ENCODE measurements around the gene NUDT3. TPM values are rescaled to one million over a fixed set of nuclear protein-coding genes. Genes with fewer than 3 reads are reported as not detected.
"Not testable (repeated sequence)": the region's sequence is repeated elsewhere in the genome, so short reads cannot be mapped to it uniquely, and the experiment has no call there.

NUDT3 gene
- total RNA-seq, 1 experiment from 2014 or later = 23.6 TPM

- H3K4me3 Mint-ChIP-seq (ENCODE audit: unreplicated experiment) = no peak overlapping the region
- no peak for TF ChIP-seq CTCF (IDR thresholded peaks at IDR 0.05; ENCODE audit: unreplicated experiment)
- CTCF ChIA-PET = no interaction called here
- H3K4me1 Mint-ChIP-seq (ENCODE audit: insufficient read depth, unreplicated experiment) = no peaks in the 10 kb centered on the region
- DNase-seq (ENCODE audit: unreplicated experiment) = no peak
- POLR2A ChIA-PET = no interaction called here
- no TSS peak for BruUV-seq (replicated peaks)
- peaks cover 7% of the 10 kb centered on the region for H3K36me3 Mint-ChIP-seq (ENCODE audit: insufficient read depth, unreplicated experiment)
- no peak overlapping the region for H3K27ac Mint-ChIP-seq (ENCODE audit: low read depth, unreplicated experiment)
- H3K9me3 Mint-ChIP-seq (ENCODE audit: unreplicated experiment) = no peaks in the 10 kb centered on the region
- intact Hi-C loops (cut with micrococcal nuclease) = no loop called here
- no peaks in the 10 kb centered on the region for H3K27me3 Mint-ChIP-seq (ENCODE audit: insufficient read depth, unreplicated experiment)
Measured at GRCh38 chr6:34328969-34329368, 63.5 kb downstream of the NUDT3 start.

- H3K9me3 Mint-ChIP-seq (ENCODE audit: unreplicated experiment); H3K27ac Mint-ChIP-seq (ENCODE audit: low read depth, unreplicated experiment); DNase-seq (ENCODE audit: unreplicated experiment); H3K4me3 Mint-ChIP-seq (ENCODE audit: unreplicated experiment); H3K36me3 Mint-ChIP-seq (ENCODE audit: insufficient read depth, unreplicated experiment); intact Hi-C loops (cut with micrococcal nuclease); H3K4me1 Mint-ChIP-seq (ENCODE audit: insufficient read depth, unreplicated experiment); BruUV-seq (replicated peaks); H3K27me3 Mint-ChIP-seq (ENCODE audit: insufficient read depth, unreplicated experiment): not testable (repeated sequence)
- ChIA-PET POLR2A (interaction anchor here (0.6 kb wide), 1 partner anchor 368 kb away, joined by 3 read pairs; no protein-coding TSS in a partner anchor), CTCF (interaction anchor here (0.5 to 1.2 kb wide), 3 partner anchors 9 to 520 kb away, joined by 3 to 5 read pairs (median 3); no protein-coding TSS in a partner anchor)
Measured at GRCh38 chr6:34327313-34328205, 64.9 kb downstream of the NUDT3 start.

GRCh38 chr6:34325633-34326032 lies 66.8 kb downstream of the NUDT3 start:
- no peak overlapping the region for H3K27ac Mint-ChIP-seq (ENCODE audit: low read depth, unreplicated experiment)
- intact Hi-C loops (cut with micrococcal nuclease) = no loop called here
- no peak for DNase-seq (ENCODE audit: unreplicated experiment)
- ChIA-PET CTCF (interaction anchor here (0.5 kb wide), 1 partner anchor 534 kb away, joined by 3 read pairs; no protein-coding TSS in a partner anchor), POLR2A (interaction anchor here (0.6 to 1.8 kb wide), 2 partner anchors 13 to 31 kb away, joined by 4 to 5 read pairs; no protein-coding TSS in a partner anchor)
- TF ChIP-seq CTCF (IDR thresholded peaks at IDR 0.05; ENCODE audit: unreplicated experiment) = no peak
- no peaks in the 10 kb centered on the region for H3K4me1 Mint-ChIP-seq (ENCODE audit: insufficient read depth, unreplicated experiment)
- no TSS peak for BruUV-seq (replicated peaks)
- H3K27me3 Mint-ChIP-seq (ENCODE audit: insufficient read depth, unreplicated experiment) = no peaks in the 10 kb centered on the region
- peaks cover 7% of the 10 kb centered on the region for H3K36me3 Mint-ChIP-seq (ENCODE audit: insufficient read depth, unreplicated experiment)
- no peak overlapping the region for H3K4me3 Mint-ChIP-seq (ENCODE audit: unreplicated experiment)
- no peaks in the 10 kb centered on the region for H3K9me3 Mint-ChIP-seq (ENCODE audit: unreplicated experiment)

GRCh38 chr6:34324738-34325444 lies 67.6 kb downstream of the NUDT3 start:
- Mint-ChIP-seq H3K4me1 (ENCODE audit: insufficient read depth, unreplicated experiment) (no peaks in the 10 kb centered on the region), H3K27ac (ENCODE audit: low read depth, unreplicated experiment) (no peak overlapping the region), H3K9me3 (ENCODE audit: unreplicated experiment) (no peaks in the 10 kb centered on the region), H3K27me3 (ENCODE audit: insufficient read depth, unreplicated experiment) (no peaks in the 10 kb centered on the region), H3K36me3 (ENCODE audit: insufficient read depth, unreplicated experiment) (peaks cover 2% of the 10 kb centered on the region), H3K4me3 (ENCODE audit: unreplicated experiment) (no peak overlapping the region)
- no TSS peak for BruUV-seq (replicated peaks)
- POLR2A ChIA-PET = interaction anchor here (1.8 kb wide), 1 partner anchor 14 kb away, joined by 5 read pairs; no protein-coding TSS in a partner anchor
- TF ChIP-seq CTCF (IDR thresholded peaks at IDR 0.05; ENCODE audit: unreplicated experiment) = no peak
- intact Hi-C loops (cut with micrococcal nuclease) = no loop called here
- DNase-seq (ENCODE audit: unreplicated experiment) = no peak
- CTCF ChIA-PET = interaction anchor here (0.5 to 1.0 kb wide), 2 partner anchors 128 to 533 kb away, joined by 3 read pairs; no protein-coding TSS in a partner anchor

GRCh38 chr6:34324221-34324620 lies 68.2 kb downstream of the NUDT3 start:
- H3K4me1 Mint-ChIP-seq (ENCODE audit: insufficient read depth, unreplicated experiment); H3K27ac Mint-ChIP-seq (ENCODE audit: low read depth, unreplicated experiment); POLR2A ChIA-PET; H3K36me3 Mint-ChIP-seq (ENCODE audit: insufficient read depth, unreplicated experiment); H3K9me3 Mint-ChIP-seq (ENCODE audit: unreplicated experiment); H3K4me3 Mint-ChIP-seq (ENCODE audit: unreplicated experiment); DNase-seq (ENCODE audit: unreplicated experiment); H3K27me3 Mint-ChIP-seq (ENCODE audit: insufficient read depth, unreplicated experiment); intact Hi-C loops (cut with micrococcal nuclease); BruUV-seq (replicated peaks): not testable (repeated sequence)
- CTCF ChIA-PET = interaction anchor here (0.7 to 1.0 kb wide), 2 partner anchors 30 to 128 kb away, joined by 3 read pairs; no protein-coding TSS in a partner anchor
